ENCODE measurements around the gene ATG16L2. TPM values are rescaled to one million over a fixed set of nuclear protein-coding genes. Genes with fewer than 3 reads are reported as not detected.
"Not testable (repeated sequence)": the region's sequence is repeated elsewhere in the genome, so short reads cannot be mapped to it uniquely, and the experiment has no call there.

The ATG16L2 gene
- total and polyA plus RNA-seq, 2 of the 4 experiments (the other 2 are of a cell fraction): 1.3 to 12.7 TPM

- in situ Hi-C loops (cut with MboI; ENCODE audit: low sequenced_read_pairs): loop anchor here (5.0 kb wide), 1 partner anchor 415 kb away; no protein-coding TSS in a partner anchor
- ATAC-seq (ENCODE audit: low read depth); intact Hi-C loops (cut with micrococcal nuclease); H3K56ac ChIP-seq (ENCODE audit: extremely low read depth, insufficient read depth, low read length); H3K4me1 ChIP-seq (ENCODE audit: control insufficient read depth, insufficient read depth, low read length); H2AFZ ChIP-seq (replicated peaks; ENCODE audit: low read length, poor library complexity); H3K4me3 ChIP-seq (ENCODE audit: insufficient read depth, low read depth, low read length); H4K20me1 ChIP-seq (ENCODE audit: insufficient read depth, low read length); H3K4ac ChIP-seq (ENCODE audit: low read depth, low read length); H3K9me1 ChIP-seq (ENCODE audit: insufficient read depth, low read length); H3K36me3 ChIP-seq (ENCODE audit: control insufficient read depth, insufficient read depth, low read length); H3K14ac ChIP-seq (replicated peaks; ENCODE audit: low read depth, low read length); H3K23ac ChIP-seq (ENCODE audit: low read depth, low read length); H3K79me1 ChIP-seq (ENCODE audit: low read depth in 1 of 2, low read length in 2 of 2); H3K4me2 ChIP-seq (ENCODE audit: low read depth, low read length); POLR2A ChIA-PET (ENCODE audit: unreplicated experiment); H3K9ac ChIP-seq (ENCODE audit: low read depth, low read length); H3K9me3 ChIP-seq (ENCODE audit: control insufficient read depth, insufficient read depth, low read length); H3K27me3 ChIP-seq (ENCODE audit: control insufficient read depth, insufficient read depth, low read length); H4K8ac ChIP-seq (ENCODE audit: low read depth in 2 of 2, low read length in 2 of 2); H2BK20ac ChIP-seq (ENCODE audit: low read depth, low read length); H4K91ac ChIP-seq (ENCODE audit: insufficient read depth, low read depth, low read length); DNase-seq; H2BK15ac ChIP-seq (ENCODE audit: low read depth, low read length); H3K18ac ChIP-seq (ENCODE audit: low read depth, low read length); dilution Hi-C loops (cut with HindIII; ENCODE audit: low sequenced_read_pairs, unreplicated experiment); H4K5ac ChIP-seq (ENCODE audit: low read depth, low read length); H2AK9ac ChIP-seq (replicated peaks; ENCODE audit: low read depth, low read length, poor library complexity); H3K27ac ChIP-seq (ENCODE audit: insufficient read depth, low read length); H2BK120ac ChIP-seq (ENCODE audit: low read depth, low read length); H2AK5ac ChIP-seq (ENCODE audit: low read depth, low read length); H2BK5ac ChIP-seq (ENCODE audit: low read depth, low read length, poor library complexity, severe bottlenecking); BruUV-seq (replicated peaks): not testable (repeated sequence)
- WGBS, 2 experiments (ENCODE audit: extremely low coverage in 2 of 2, insufficient read length in 1 of 2): 100% methylated on average over 3 of the region's 11 CpGs; no CpG with 5 or more reads in 1 of the 2 experiments
- CTCF ChIA-PET: interaction anchor here (0.8 to 2.8 kb wide), 4 partner anchors 34 to 351 kb away, joined by 3 to 11 read pairs (median 4); partner anchors contain the start of gene STARD10
These were observed 13.4 kb downstream of the ATG16L2 start for GRCh38 chr11:72827656-72828055.

All from IMR-90 (cell line).